H1 (cell line): ENCODE measurements around the gene HMOX2. TPM values are rescaled to one million over a fixed set of nuclear protein-coding genes. Genes with fewer than 3 reads are reported as not detected.

Experiments used
- CTCF ChIA-PET: fragments of 300-600 bp; sonication (Branson Sonifier 250); formaldehyde crosslinking; loops from one replicate; lab custom pipeline; 2021; ENCODE audit not compliant: partially characterized antibody; lab: Charles Lee
- POLR2A ChIA-PET: fragments of 300-600 bp; sonication (Branson Sonifier 250); formaldehyde crosslinking; loops from one replicate; lab custom pipeline; 2021; ENCODE audit warnings: inconsistent platforms; ENCODE audit not compliant: partially characterized antibody; lab: Charles Lee
- DNase-seq, 2 experiments: peaks; one replicate each; pipeline versions ENCODE4 v3.0.0 to v3.0.0-alpha.2; 2010 to 2022; ENCODE audit warnings: low spot score in 2 of 2, low read depth in 1 of 2, mixed read lengths in 1 of 2
- FAIRE-seq: peaks from 2 replicates; lab custom pipeline; 2011; peaks lifted over from hg19 to GRCh38; lab: Jason Lieb, UNC
- H2AFZ ChIP-seq: 2 replicates; pipeline ENCODE4 v1.8.1; 2012; ENCODE audit warnings: low read length, inconsistent platforms
- H2AK5ac ChIP-seq: 2 replicates; pipeline ENCODE4 v1.6.1; 2013; ENCODE audit warnings: low read depth, low read length
- H2BK120ac ChIP-seq: replicated peaks from 2 replicates; pipeline ENCODE3; 2013; ENCODE audit warnings: low read depth, low read length, inconsistent platforms
- H2BK12ac ChIP-seq: 2 replicates; pipeline ENCODE4 v1.6.1; 2013; ENCODE audit warnings: low read depth, low read length
- H2BK15ac ChIP-seq: 2 replicates; pipeline ENCODE4 v1.6.1; 2013; ENCODE audit warnings: low read length
- H2BK20ac ChIP-seq: 2 replicates; pipeline ENCODE4 v1.6.1; 2013; ENCODE audit warnings: low read length
- H2BK5ac ChIP-seq: 2 replicates; pipeline ENCODE4 v1.6.1; 2013; ENCODE audit warnings: low read depth, low read length
- H3K14ac ChIP-seq: 2 replicates; pipeline ENCODE4 v1.6.1; 2013; ENCODE audit warnings: inconsistent platforms; ENCODE audit not compliant: insufficient read length
- H3K18ac ChIP-seq: 2 replicates; pipeline ENCODE4 v1.6.1; 2013; ENCODE audit warnings: low read length; ENCODE audit errors: extremely low read depth
- H3K23ac ChIP-seq: 2 replicates; pipeline ENCODE4 v1.6.1; 2013; ENCODE audit warnings: inconsistent platforms; ENCODE audit not compliant: insufficient read length
- H3K23me2 ChIP-seq: 2 replicates; pipeline ENCODE4 v1.6.1; 2013; ENCODE audit warnings: low read depth, low read length
- H3K27ac ChIP-seq: 2 replicates; pipeline ENCODE4 v1.6.1; 2011; ENCODE audit warnings: low read depth, low read length, inconsistent platforms
- H3K27me3 ChIP-seq, 4 experiments: replicated peaks in 1 of 4; 1 replicate in 1 of 4; 2 replicates in 3 of 4; pipeline versions ENCODE4 v1.6.1 to v1.8.1; 2011 to 2013; ENCODE audit warnings: low read length in 3 of 4, mild to moderate bottlenecking in 3 of 4, inconsistent platforms in 2 of 4, mixed read lengths in 2 of 4, moderate library complexity in 1 of 4; ENCODE audit not compliant: control insufficient read depth in 3 of 4, insufficient read depth in 3 of 4; ENCODE audit errors: extremely low read depth in 1 of 4
- H3K36me3 ChIP-seq, 4 experiments: 2 replicates each; pipeline versions ENCODE4 v1.6.1 to v1.8.1; 2011 to 2013; ENCODE audit warnings: mild to moderate bottlenecking in 4 of 4, low read length in 3 of 4, moderate library complexity in 2 of 4, control low read depth in 1 of 4, inconsistent platforms in 1 of 4; ENCODE audit not compliant: insufficient read depth in 4 of 4, control insufficient read depth in 2 of 4
- H3K4ac ChIP-seq: replicated peaks from 2 replicates; pipeline ENCODE3; 2013; ENCODE audit warnings: low read length, low read depth, mixed read lengths, inconsistent platforms; ENCODE audit not compliant: insufficient read length
- H3K4me1 ChIP-seq, 4 experiments: replicated peaks in 1 of 4; 1 replicate in 1 of 4; 2 replicates in 3 of 4; pipeline versions ENCODE4 v1.6.1 to v1.8.1; 2011 to 2013; ENCODE audit warnings: low read length in 3 of 4, inconsistent platforms in 2 of 4, mixed read lengths in 1 of 4; ENCODE audit not compliant: insufficient read depth in 4 of 4, control insufficient read depth in 3 of 4
- H3K4me2 ChIP-seq, 2 experiments: 2 replicates each; pipeline versions ENCODE4 v1.6.1 to v1.8.1; 2011 to 2013; ENCODE audit warnings: low read depth in 2 of 2, low read length in 2 of 2, control low read depth in 1 of 2, inconsistent platforms in 1 of 2, mild to moderate bottlenecking in 1 of 2; ENCODE audit not compliant: insufficient read depth in 1 of 2
- H3K4me3 ChIP-seq, 4 experiments: fragments of 200-600, 300-600 bp in 1 of 4; sonication (generic), shearing (Covaris generic), sonication (Bioruptor Twin) in 1 of 4; 2 replicates each; pipeline versions ENCODE4 v1.5.1 to v1.8.1; 2011 to 2016; ENCODE audit warnings: low read length in 4 of 4, low read depth in 3 of 4, control low read depth in 2 of 4, inconsistent platforms in 2 of 4, mild to moderate bottlenecking in 2 of 4, mixed read lengths in 1 of 4, moderate library complexity in 1 of 4; ENCODE audit not compliant: insufficient read depth in 2 of 4; ENCODE audit errors: extremely low read depth in 1 of 4
- H3K56ac ChIP-seq: replicated peaks from 2 replicates; pipeline ENCODE3; 2013; ENCODE audit warnings: low read depth, mild to moderate bottlenecking, mixed read lengths, low read length, inconsistent platforms; ENCODE audit not compliant: insufficient read length
- H3K79me1 ChIP-seq: 2 replicates; pipeline ENCODE4 v1.6.1; 2013; ENCODE audit warnings: low read depth, low read length, control low read depth
- H3K79me2 ChIP-seq, 2 experiments: 2 replicates each; pipeline versions ENCODE4 v1.6.1 to v1.8.1; 2012 to 2013; ENCODE audit warnings: low read length in 2 of 2, mild to moderate bottlenecking in 2 of 2, inconsistent platforms in 1 of 2; ENCODE audit not compliant: insufficient read depth in 2 of 2, control insufficient read depth in 1 of 2
- H3K9ac ChIP-seq, 4 experiments: replicated peaks in 1 of 4; 1 replicate in 1 of 4; 2 replicates in 3 of 4; pipeline versions ENCODE4 v1.6.1 to v1.8.1; 2011 to 2013; ENCODE audit warnings: low read depth in 3 of 4, low read length in 3 of 4, control low read depth in 2 of 4, mild to moderate bottlenecking in 2 of 4, moderate library complexity in 2 of 4, inconsistent platforms in 1 of 4; ENCODE audit errors: extremely low read depth in 1 of 4
- H3K9me3 ChIP-seq, 2 experiments: 2 replicates each; pipeline versions ENCODE4 v1.6.1 to v1.8.1; 2012 to 2013; ENCODE audit warnings: mild to moderate bottlenecking in 2 of 2, moderate library complexity in 2 of 2, control low read depth in 1 of 2, inconsistent platforms in 1 of 2, low read depth in 1 of 2, low read length in 1 of 2, mixed read lengths in 1 of 2; ENCODE audit not compliant: insufficient read depth in 2 of 2
- H4K20me1 ChIP-seq, 2 experiments: replicated peaks in 1 of 2; 2 replicates each; pipeline versions ENCODE3 to v1.8.1; 2011 to 2013; ENCODE audit warnings: inconsistent platforms in 2 of 2, low read length in 2 of 2, mild to moderate bottlenecking in 1 of 2; ENCODE audit not compliant: insufficient read depth in 2 of 2, control insufficient read depth in 1 of 2
- H4K5ac ChIP-seq: 2 replicates; pipeline ENCODE4 v1.6.1; 2013; ENCODE audit warnings: low read length, low read depth, mixed read lengths, inconsistent platforms; ENCODE audit not compliant: insufficient read length
- H4K8ac ChIP-seq: 2 replicates; pipeline ENCODE4 v1.8.0; 2013; ENCODE audit warnings: mild to moderate bottlenecking, moderate library complexity, low read length, inconsistent platforms; ENCODE audit not compliant: insufficient read depth; ENCODE audit errors: extremely low read depth
- H4K91ac ChIP-seq: replicated peaks from 2 replicates; pipeline ENCODE3; 2013; ENCODE audit warnings: low read length, mixed read lengths, inconsistent platforms; ENCODE audit not compliant: insufficient read length
- BCL11A ChIP-seq, 2 experiments: IDR thresholded peaks; one replicate each; pipeline ENCODE4 v1.6.1; 2011; ENCODE audit warnings: low read depth in 2 of 2, low read length in 2 of 2, mild to moderate bottlenecking in 2 of 2
- CHD1 ChIP-seq: IDR thresholded peaks from 2 replicates; pipeline ENCODE4 v1.6.1; 2012; ENCODE audit warnings: low read depth, low read length, improper control_type of control experiment
- EP300 ChIP-seq, 2 experiments: IDR thresholded peaks; 1 replicate in 1 of 2; 2 replicates in 1 of 2; pipeline ENCODE4 v1.6.1; 2011 to 2012; ENCODE audit warnings: low read depth in 2 of 2, low read length in 2 of 2, mild to moderate bottlenecking in 2 of 2, borderline replicate concordance in 1 of 2, inconsistent platforms in 1 of 2, moderate library complexity in 1 of 2
- GABPA ChIP-seq: IDR thresholded peaks from 2 replicates; pipeline ENCODE4 v1.6.1; 2011; ENCODE audit warnings: mild to moderate bottlenecking, low read length, moderate library complexity, borderline replicate concordance; ENCODE audit not compliant: insufficient read depth
- RBBP5 ChIP-seq: IDR thresholded peaks from 2 replicates; pipeline ENCODE4 v1.7.1; 2012; ENCODE audit warnings: low read depth, mild to moderate bottlenecking, inconsistent platforms, low read length, moderate library complexity, borderline replicate concordance
- SIRT6 ChIP-seq: IDR thresholded peaks from one replicate; pipeline ENCODE4 v1.7.1; 2012; ENCODE audit warnings: low read length, inconsistent platforms
- SRF ChIP-seq: IDR thresholded peaks from 2 replicates; pipeline ENCODE4 v1.6.1; 2011; ENCODE audit warnings: mild to moderate bottlenecking, low read depth, low read length, moderate library complexity
- TBP ChIP-seq: IDR thresholded peaks from 2 replicates; pipeline ENCODE4 v1.6.1; 2011; ENCODE audit warnings: low read depth, low read length, improper control_type of control experiment
- YY1 ChIP-seq: IDR thresholded peaks from 2 replicates; pipeline ENCODE4 v1.6.1; 2011; ENCODE audit warnings: low read depth, mild to moderate bottlenecking, low read length
- ZNF274 ChIP-seq: IDR thresholded peaks from 2 replicates; pipeline ENCODE4 v1.7.0; 2012; ENCODE audit warnings: low read length, borderline replicate concordance; ENCODE audit errors: extremely low read depth
- WGBS, 2 experiments: shearing (Covaris generic) in 1 of 2; methylation state at CpG; one replicate each; pipeline versions ENCODE4 v1.1.6 to v1.1.7; 2013 to 2015; ENCODE audit warnings: low lambda C conversion rate in 2 of 2, mixed read lengths in 2 of 2, inconsistent platforms in 1 of 2, low coverage in 1 of 2, missing lambda C conversion rate in 1 of 2; ENCODE audit not compliant: insufficient replicate concordance in 2 of 2, insufficient coverage in 1 of 2, insufficient read length in 1 of 2; ENCODE audit errors: extremely low coverage in 1 of 2, missing lambda C conversion rate in 1 of 2; 5-methylcytosine and 5-hydroxymethylcytosine counted together
- polyA plus RNA-seq, 7 experiments: library from polyadenylated mRNA; depleted of rRNA in 3 of 7; stranded (reverse) in 5 of 7; unstranded in 2 of 7; fragments of >200 nt in 5 of 7; fragments of 200-250 nt in 2 of 7; gene quantifications; 1 replicate in 5 of 7; 2 replicates in 1 of 7; 4 replicates in 1 of 7; pipeline versions ENCODE4 v1.2.1 to v1.2.3, GENCODE V29; 2011 to 2013; ENCODE audit warnings: missing spikeins in 2 of 7, mixed read lengths in 2 of 7
- total RNA-seq: library from RNA; stranded (reverse); fragmentation: NEBNext Ultra II Directional; extraction: Animal tissue kit (Norgen Biotek cat#: 25700); gene quantifications from 2 replicates; pipeline ENCODE4 v1.2.1, GENCODE V29; 2021
- TF ChIP-seq, protein P1 (sequence below): IDR thresholded peaks from 2 replicates; pipeline ENCODE4 v1.6.1; 2011; ENCODE audit warnings: low read depth, mild to moderate bottlenecking, low read length; ENCODE audit not compliant: insufficient read depth
- TF ChIP-seq, protein P2 (sequence below): IDR thresholded peaks from 2 replicates; pipeline ENCODE4 v1.6.1; 2012; ENCODE audit warnings: inconsistent platforms

The HMOX2 gene
- total and polyA plus RNA-seq, 2 of the 8 experiments (the other 6 are each of a cell fraction or from before 2014, with no cell fraction given): 36.5 to 48.4 TPM

DNA sequence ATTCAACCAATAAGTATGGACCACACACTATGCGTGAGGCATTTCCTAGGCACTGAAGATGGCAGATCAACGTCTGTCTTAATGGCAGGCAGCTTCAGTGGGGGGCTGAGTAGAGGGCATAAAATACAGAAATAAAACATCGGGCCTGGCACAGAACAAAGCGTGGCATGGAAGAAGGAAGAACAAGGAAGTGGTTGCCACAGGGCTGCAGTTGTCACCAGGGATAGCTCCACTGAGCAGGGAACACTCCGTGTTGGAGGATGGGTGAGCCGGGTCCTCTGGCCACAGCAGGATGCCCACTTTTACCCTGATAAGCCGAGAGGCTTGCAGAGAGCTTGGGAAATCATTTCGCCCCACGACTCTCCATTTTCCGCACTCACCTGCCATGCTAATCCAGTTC lies 56.0 kb downstream of the HMOX2 start:
- no peak overlapping the region for H3K9ac ChIP-seq
- H3K4me3 ChIP-seq: no peak overlapping the region
- H3K27me3 ChIP-seq: no peaks in the 10 kb centered on the region
- H3K79me2 ChIP-seq: peaks cover 3 to 63% of the 10 kb centered on the region in 2 experiments; a peak in 2 of 4 replicates
- no peak overlapping the region for H2AFZ ChIP-seq
- no peak overlapping the region for H2BK15ac ChIP-seq
- H3K4me1 ChIP-seq: peaks cover 4 to 20% (median 12%) of the 10 kb centered on the region in 4 experiments
- H3K14ac ChIP-seq: no peak overlapping the region
- 93% methylated on average over 10 of the region's 10 CpGs; no CpG with 5 or more reads in 1 of the 2 experiments for WGBS, 2 experiments
- no peak overlapping the region for H2BK5ac ChIP-seq
- peaks cover 28% of the 10 kb centered on the region for H3K79me1 ChIP-seq
- no peak overlapping the region for H2BK12ac ChIP-seq
- H4K91ac ChIP-seq: no peak overlapping the region
- H4K20me1 ChIP-seq: peaks cover 3 to 13% of the 10 kb centered on the region in 2 experiments
- no peaks in the 10 kb centered on the region for H3K9me3 ChIP-seq
- H2AK5ac ChIP-seq: no peak overlapping the region
- no peak overlapping the region for H2BK20ac ChIP-seq
- no peak overlapping the region for H3K4ac ChIP-seq
- no peak for DNase-seq
- no peak overlapping the region for H3K56ac ChIP-seq
- no peak overlapping the region for H3K27ac ChIP-seq
- H3K36me3 ChIP-seq: peaks cover 2 to 11% (median 6%) of the 10 kb centered on the region in 4 experiments; a peak in 6 of 8 replicates
- H3K23ac ChIP-seq: no peak overlapping the region
- FAIRE-seq: no peak
- no peak overlapping the region for H3K4me2 ChIP-seq
- no peak overlapping the region for H2BK120ac ChIP-seq
- ChIA-PET CTCF (interaction anchor here (0.7 to 40.7 kb wide), 4 partner anchors 16 to 61 kb away, joined by 3 to 968 read pairs (median 497); partner anchors contain the start of genes C16orf96 and CDIP1), POLR2A (interaction anchor here (0.8 to 3.2 kb wide), 8 partner anchors 9 to 67 kb away, joined by 3 to 11 read pairs (median 4); no protein-coding TSS in a partner anchor)
- no peaks in the 10 kb centered on the region; the same call in 1 of the 2 replicates for H3K23me2 ChIP-seq
- no peak overlapping the region for H4K8ac ChIP-seq
- H3K18ac ChIP-seq: no peak overlapping the region
- no peak overlapping the region for H4K5ac ChIP-seq
- TF ChIP-seq GABPA (no peak), YY1 (no peak), EP300 (IDR thresholded peaks at IDR 0.05; ENCODE audit: borderline replicate concordance in 1 of 2, low read depth in 2 of 2, low read length in 2 of 2) (no peak), RBBP5 (no peak), CHD1 (no peak), TBP (no peak), SIRT6 (no peak), SRF (no peak), ZNF274 (no peak), BCL11A (IDR thresholded peaks at IDR 0.05; ENCODE audit: low read depth in 2 of 2, low read length in 2 of 2) (no peak)
- TF ChIP-seq, protein P1, sequence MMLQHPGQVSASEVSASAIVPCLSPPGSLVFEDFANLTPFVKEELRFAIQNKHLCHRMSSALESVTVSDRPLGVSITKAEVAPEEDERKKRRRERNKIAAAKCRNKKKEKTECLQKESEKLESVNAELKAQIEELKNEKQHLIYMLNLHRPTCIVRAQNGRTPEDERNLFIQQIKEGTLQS: no peak
- TF ChIP-seq, protein P2, sequence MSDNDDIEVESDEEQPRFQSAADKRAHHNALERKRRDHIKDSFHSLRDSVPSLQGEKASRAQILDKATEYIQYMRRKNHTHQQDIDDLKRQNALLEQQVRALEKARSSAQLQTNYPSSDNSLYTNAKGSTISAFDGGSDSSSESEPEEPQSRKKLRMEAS: no peak
